ENCODE results near the gene CASP2. TPM values are rescaled to one million over a fixed set of nuclear protein-coding genes. Genes with fewer than 3 reads are reported as not detected.

CASP2 gene
- total and polyA plus RNA-seq, 10 of the 15 experiments (the other 5 are each of a cell fraction or from before 2014, with no cell fraction given) = 12.1 to 60.4 (median 26.2) TPM

- 0% methylated on average over 2 of the region's 2 CpGs for WGBS (ENCODE audit: insufficient coverage, insufficient replicate concordance, low lambda C conversion rate, missing lambda C conversion rate)
- ChIA-PET SMC1A (ENCODE audit: uncharacterized antibody, unreplicated experiment) (interaction anchor here (0.6 to 1.8 kb wide), 7 partner anchors 9 to 56 kb away, joined by 3 to 7 read pairs (median 4); partner anchors contain the start of gene GSTK1), RAD21 (ENCODE audit: unreplicated experiment) (interaction anchor here (0.9 to 1.5 kb wide), 2 partner anchors 56 to 84 kb away, joined by 3 to 6 read pairs; no protein-coding TSS in a partner anchor), POLR2A (interaction anchor here (1.1 kb wide), 2 partner anchors 9 kb away, joined by 3 to 4 read pairs; partner anchors contain the start of gene CASP2), CTCF (interaction anchor here (1.2 to 4.1 kb wide), 5 partner anchors 9 to 83 kb away, joined by 3 to 19 read pairs (median 7); no protein-coding TSS in a partner anchor)
- FAIRE-seq (no peak), ATAC-seq (no peak), DNase-seq (ENCODE audit: low read depth, low spot score) (no peak)
- no TSS peak for BruUV-seq (replicated peaks)
- H4K20me1 ChIP-seq (ENCODE audit: control insufficient read depth, insufficient read depth) = no peaks in the 10 kb centered on the region; the same call in 1 of the 2 replicates
- H3K27ac ChIP-seq (ENCODE audit: control insufficient read depth, insufficient read depth) = no peak overlapping the region
- peaks cover 3% of the 10 kb centered on the region for H3K79me2 ChIP-seq (ENCODE audit: control insufficient read depth, insufficient read depth, low read length)
- H3K36me3 ChIP-seq (ENCODE audit: control insufficient read depth in 2 of 2, insufficient read depth in 2 of 2, low read length in 1 of 2) = peaks cover 22 to 47% of the 10 kb centered on the region in 2 experiments
- H3K9me3 ChIP-seq (replicated peaks; ENCODE audit: control insufficient read depth, insufficient read depth, low read length) = no peaks in the 10 kb centered on the region
- TF ChIP-seq NFXL1 (IDR thresholded peaks at IDR 0.05; ENCODE audit: borderline replicate concordance) = no peak
- no peak for TF ChIP-seq ZNF622 (IDR thresholded peaks at IDR 0.05)
- no peak for TF ChIP-seq YY1 (IDR thresholded peaks at IDR 0.05; ENCODE audit: low read depth, low read length)
- TF ChIP-seq ZBTB4 (CRISPR knock-in tag; IDR thresholded peaks at IDR 0.05) = no peak
- H3K4me1 ChIP-seq (ENCODE audit: control insufficient read depth, insufficient read depth, low read length) = 0 out of 2 replicates have a peak, but pooled peaks cover 3% of the 10 kb centered on the region
- H3K9ac ChIP-seq (ENCODE audit: control insufficient read depth, insufficient read depth, low read length) = no peak overlapping the region
- intact Hi-C loops (cut with micrococcal nuclease; ENCODE audit: unreplicated experiment) (no loop called here), in situ Hi-C loops (cut with MboI) (no loop called here)
- H2AFZ ChIP-seq (ENCODE audit: control insufficient read depth, low read depth, low read length) = no peak overlapping the region
- no peak overlapping the region for H3K4me3 ChIP-seq
- H3K4me2 ChIP-seq (ENCODE audit: control insufficient read depth, insufficient read depth) = no peak overlapping the region
- no peaks in the 10 kb centered on the region for H3K27me3 ChIP-seq (replicated peaks in 1 of 2; ENCODE audit: control insufficient read depth in 2 of 2, insufficient read depth in 2 of 2, low read length in 1 of 2)
These were observed 8.5 kb downstream of the CASP2 start for GRCh38 chr7:143296686-143297085.
